Superior temporal gyrus (tissue), 1 donor: Measurements from ENCODE around the gene LPIN1.

Experiments used
- DNase-seq: peaks from one replicate; pipeline ENCODE4 v3.0.0-alpha.2; 2016; ENCODE audit errors: extremely low spot score

LPIN1 gene

DNA sequence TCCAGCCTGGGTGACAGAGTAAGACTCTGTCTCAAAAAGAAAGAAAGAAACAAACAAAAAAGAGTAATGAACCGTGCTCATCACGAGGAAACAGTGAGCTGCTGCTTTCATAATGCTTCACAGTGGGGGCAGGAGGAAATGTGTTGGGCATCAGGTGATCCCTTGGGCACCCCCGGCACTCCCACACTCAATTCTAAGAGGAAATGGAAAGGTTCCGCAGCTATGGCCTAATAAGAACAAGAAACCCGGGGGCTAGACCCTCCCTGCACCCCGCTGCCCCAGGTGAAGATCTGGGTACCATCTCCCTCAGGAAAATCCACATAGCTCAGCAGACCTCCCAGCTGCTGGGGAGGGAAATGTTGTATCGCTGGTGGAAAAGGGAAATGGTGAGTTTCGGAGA, 118.9 kb downstream of the LPIN1 start:
- DNase-seq = no peak

GRCh38 chr2:11865805-11866204, 119.4 kb downstream of the LPIN1 start:
- DNase-seq = no peak

GRCh38 chr2:11866358-11867335, 120.2 kb downstream of the LPIN1 start:
- DNase-seq = no peak

- DNase-seq = no peak
Measured at GRCh38 chr2:11867926-11868325, 121.5 kb downstream of the LPIN1 start.

- no peak for DNase-seq
Measured at GRCh38 chr2:11869391-11869991, 123.1 kb downstream of the LPIN1 start.

- DNase-seq = no peak
Measured at GRCh38 chr2:11870064-11870463, 123.6 kb downstream of the LPIN1 start.

DNA sequence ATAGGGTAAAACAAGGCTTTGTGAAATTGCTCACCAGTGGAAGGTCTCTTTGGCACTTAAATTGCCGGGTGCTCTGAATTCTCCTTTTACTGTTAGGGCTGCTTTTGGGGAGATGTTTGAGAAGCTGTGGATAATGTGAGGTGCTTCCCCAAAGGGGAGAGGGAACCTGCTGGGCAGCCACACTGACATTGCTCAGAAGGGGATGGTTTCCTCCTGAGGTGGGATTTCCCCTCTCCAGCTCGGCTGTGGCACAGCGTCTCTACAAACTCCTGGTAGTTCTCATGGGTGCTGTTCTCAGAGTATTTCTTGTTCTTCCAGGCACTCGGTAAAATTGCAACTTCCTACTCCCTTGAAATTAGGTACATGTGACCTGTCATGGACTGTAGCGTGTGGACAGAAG, 124.2 kb downstream of the LPIN1 start:
- no peak for DNase-seq

GRCh38 chr2:11871421-11871820, 125.0 kb downstream of the LPIN1 start:
- no peak for DNase-seq

- DNase-seq = no peak
Measured at GRCh38 chr2:11872247-11872947, 126.0 kb downstream of the LPIN1 start.

- no peak for DNase-seq
Measured at GRCh38 chr2:11872948-11873269, 126.5 kb downstream of the LPIN1 start.

- no peak for DNase-seq
Measured at GRCh38 chr2:11873356-11874154, 127.1 kb downstream of the LPIN1 start.

DNA sequence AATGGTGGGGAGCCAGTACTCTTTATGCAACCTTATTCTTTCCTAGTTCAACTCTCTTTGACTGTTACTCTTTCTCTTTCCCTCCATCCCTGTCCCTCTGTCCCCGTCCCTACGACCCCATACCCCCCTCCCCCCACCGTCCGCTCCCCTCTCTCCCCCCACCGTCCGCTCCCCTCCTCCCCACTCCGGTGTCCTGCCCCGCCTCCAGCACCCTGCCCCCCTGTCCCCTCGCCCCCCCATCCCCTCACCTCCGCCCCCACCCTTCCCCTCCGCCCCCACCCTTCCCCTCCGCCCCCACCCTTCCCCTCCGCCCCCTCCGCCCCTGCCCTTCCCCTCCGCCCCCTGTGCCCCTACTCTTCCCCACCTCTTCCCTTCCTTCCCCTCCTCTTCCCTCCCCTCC, 128.4 kb downstream of the LPIN1 start:
- DNase-seq = no peak

DNA sequence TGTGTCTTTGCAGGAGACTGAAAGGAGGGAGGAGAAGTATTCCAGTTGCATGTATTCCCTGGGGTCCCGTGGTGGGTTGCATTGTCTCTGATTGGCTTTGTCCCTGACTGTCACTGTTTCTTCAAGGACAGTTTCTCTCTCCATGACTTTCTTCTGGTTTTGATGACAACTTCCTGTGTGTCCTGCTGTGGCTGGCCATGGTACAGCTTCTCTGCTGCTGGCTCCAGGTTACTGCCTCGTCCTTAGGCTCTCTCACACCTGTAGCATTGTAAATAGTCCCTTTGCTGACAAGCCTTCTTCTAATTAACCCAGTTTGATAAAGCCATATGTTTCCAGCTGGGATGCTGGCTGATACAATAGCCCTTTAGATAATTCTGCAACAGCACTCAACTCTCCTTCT, 129.0 kb downstream of the LPIN1 start:
- DNase-seq = no peak

DNA sequence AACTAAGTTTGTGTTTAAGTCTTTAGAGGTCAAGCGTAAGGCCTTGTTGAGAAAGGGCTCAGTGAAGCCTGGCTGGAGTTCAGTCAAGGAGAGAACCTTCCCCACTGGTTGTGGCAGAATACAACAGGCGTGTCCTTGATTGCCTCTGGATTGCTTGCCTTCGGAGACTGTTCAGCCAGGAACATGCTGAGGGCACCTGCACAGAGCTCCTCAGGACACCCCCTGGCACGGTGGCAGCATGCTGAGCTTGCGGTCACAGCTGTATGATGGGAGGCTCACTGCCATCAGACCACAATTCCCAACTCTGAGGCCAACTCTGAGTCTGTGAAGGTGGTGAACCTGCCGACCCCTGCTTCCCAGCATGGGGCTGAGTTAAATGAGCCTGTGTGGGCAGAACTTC, 130.0 kb downstream of the LPIN1 start:
- DNase-seq = no peak

DNA sequence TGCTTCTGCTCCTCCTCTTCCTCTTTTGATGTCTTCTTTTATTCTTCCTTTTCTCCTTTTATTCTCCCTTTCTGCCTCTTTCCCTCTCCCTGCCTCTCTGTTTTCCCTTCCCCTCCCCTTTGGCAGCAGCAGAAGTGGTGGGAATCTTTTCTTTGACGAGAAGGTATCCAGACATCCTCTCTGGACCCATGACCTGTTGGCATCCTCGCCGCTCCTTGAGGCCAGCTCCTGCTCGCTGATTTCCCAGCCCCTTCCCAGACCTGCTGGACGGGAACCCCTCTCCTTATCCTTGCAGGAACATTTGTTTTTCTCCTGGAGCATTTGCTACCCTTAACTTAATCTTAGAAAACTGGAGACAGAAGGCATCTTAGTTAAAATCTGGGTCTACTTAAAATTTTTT, 130.5 kb downstream of the LPIN1 start:
- DNase-seq = no peak
